ENCODE data around the gene PAGE2.

DNA sequence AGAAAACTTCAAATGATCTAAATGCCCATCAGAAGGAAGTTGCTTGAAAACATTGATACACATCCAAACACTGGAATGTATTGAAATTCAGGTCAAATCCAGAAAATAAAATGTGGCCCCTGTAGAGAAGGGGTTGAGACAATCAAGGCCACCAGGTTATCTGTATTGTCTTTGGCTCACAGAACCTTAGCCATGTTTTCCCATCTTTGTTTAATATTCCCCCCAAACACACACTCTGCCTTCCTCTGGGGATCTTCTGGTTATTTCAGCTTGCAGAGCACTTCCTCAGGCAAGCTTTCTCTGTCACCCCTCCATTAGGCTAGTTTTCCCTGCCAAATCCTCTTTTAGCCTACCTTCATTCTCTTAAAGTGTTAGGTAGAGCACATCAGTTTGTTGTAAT is 30.5 kb downstream of the PAGE2 start:
- TF ChIP-seq, protein P1, sequence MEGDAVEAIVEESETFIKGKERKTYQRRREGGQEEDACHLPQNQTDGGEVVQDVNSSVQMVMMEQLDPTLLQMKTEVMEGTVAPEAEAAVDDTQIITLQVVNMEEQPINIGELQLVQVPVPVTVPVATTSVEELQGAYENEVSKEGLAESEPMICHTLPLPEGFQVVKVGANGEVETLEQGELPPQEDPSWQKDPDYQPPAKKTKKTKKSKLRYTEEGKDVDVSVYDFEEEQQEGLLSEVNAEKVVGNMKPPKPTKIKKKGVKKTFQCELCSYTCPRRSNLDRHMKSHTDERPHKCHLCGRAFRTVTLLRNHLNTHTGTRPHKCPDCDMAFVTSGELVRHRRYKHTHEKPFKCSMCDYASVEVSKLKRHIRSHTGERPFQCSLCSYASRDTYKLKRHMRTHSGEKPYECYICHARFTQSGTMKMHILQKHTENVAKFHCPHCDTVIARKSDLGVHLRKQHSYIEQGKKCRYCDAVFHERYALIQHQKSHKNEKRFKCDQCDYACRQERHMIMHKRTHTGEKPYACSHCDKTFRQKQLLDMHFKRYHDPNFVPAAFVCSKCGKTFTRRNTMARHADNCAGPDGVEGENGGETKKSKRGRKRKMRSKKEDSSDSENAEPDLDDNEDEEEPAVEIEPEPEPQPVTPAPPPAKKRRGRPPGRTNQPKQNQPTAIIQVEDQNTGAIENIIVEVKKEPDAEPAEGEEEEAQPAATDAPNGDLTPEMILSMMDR (IDR thresholded peaks at IDR 0.05), result no peak
- TF ChIP-seq POLR2A (IDR thresholded peaks at IDR 0.05), result no peak
